A673 (cell line): ENCODE results near the gene CCDC197.

Experiments
- EZH2 ChIP-seq: fragments of 200-600 bp; sonication (generic); IDR thresholded peaks from 2 replicates; pipeline ENCODE4 v1.6.1; 2017; ENCODE audit warnings: borderline replicate concordance, low read depth, mild to moderate bottlenecking, mixed read lengths, antibody characterized with exemption, low read length; ENCODE audit not compliant: poor library complexity, severe bottlenecking
- TF ChIP-seq, protein P1 (sequence below): fragments of 300-800, 200-600 bp; sonication (generic); conservative IDR thresholded peaks from 2 replicates; pipeline ENCODE4 v1.5.1; 2017; ENCODE audit warnings: low read depth, mild to moderate bottlenecking, antibody characterized with exemption, low read length, moderate library complexity, mixed read lengths

DNA sequence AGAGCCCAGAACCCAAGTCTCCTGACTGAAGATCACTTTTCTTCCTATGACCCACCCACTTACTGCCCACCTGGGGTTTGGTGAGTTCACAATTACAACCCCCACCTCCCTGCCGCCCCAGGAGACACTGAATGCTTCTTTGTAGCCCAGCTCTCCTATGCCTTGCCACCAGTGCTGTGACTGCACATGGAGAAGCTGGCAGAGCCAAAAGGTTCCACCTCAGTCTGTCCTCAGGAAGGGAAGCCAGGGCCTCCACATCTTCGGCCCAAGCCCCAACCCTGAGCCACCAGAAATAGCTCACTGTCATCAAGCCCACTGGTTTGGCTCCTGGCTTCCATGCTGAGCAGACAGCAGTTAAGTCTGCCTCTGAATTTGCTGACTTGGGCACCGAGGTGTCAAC, 54.7 kb downstream of the CCDC197 start:
- TF ChIP-seq, protein P1, sequence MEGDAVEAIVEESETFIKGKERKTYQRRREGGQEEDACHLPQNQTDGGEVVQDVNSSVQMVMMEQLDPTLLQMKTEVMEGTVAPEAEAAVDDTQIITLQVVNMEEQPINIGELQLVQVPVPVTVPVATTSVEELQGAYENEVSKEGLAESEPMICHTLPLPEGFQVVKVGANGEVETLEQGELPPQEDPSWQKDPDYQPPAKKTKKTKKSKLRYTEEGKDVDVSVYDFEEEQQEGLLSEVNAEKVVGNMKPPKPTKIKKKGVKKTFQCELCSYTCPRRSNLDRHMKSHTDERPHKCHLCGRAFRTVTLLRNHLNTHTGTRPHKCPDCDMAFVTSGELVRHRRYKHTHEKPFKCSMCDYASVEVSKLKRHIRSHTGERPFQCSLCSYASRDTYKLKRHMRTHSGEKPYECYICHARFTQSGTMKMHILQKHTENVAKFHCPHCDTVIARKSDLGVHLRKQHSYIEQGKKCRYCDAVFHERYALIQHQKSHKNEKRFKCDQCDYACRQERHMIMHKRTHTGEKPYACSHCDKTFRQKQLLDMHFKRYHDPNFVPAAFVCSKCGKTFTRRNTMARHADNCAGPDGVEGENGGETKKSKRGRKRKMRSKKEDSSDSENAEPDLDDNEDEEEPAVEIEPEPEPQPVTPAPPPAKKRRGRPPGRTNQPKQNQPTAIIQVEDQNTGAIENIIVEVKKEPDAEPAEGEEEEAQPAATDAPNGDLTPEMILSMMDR, result no peak
- no peak for TF ChIP-seq EZH2
